ENCODE data around the gene S100PBP. TPM values are rescaled to one million over a fixed set of nuclear protein-coding genes. Genes with fewer than 3 reads are reported as not detected.

The S100PBP gene
- total and polyA plus RNA-seq, 2 of the 13 experiments (the other 11 are each of a cell fraction or from before 2014, with no cell fraction given), result 20.4 to 26.1 TPM

- TF ChIP-seq ELF3 (CRISPR knock-in tag; IDR thresholded peaks at IDR 0.05) (0 out of 2 replicates have a peak, but pooled peaks have one; percentile 19), XBP1 (CRISPR knock-in tag; IDR thresholded peaks at IDR 0.05) (no peak), ZNF720 (CRISPR knock-in tag; IDR thresholded peaks at IDR 0.05) (no peak), ZNF784 (CRISPR knock-in tag; IDR thresholded peaks at IDR 0.05; ENCODE audit: borderline replicate concordance) (no peak), ZNF124 (CRISPR knock-in tag; IDR thresholded peaks at IDR 0.05) (0 out of 2 replicates have a peak, but pooled peaks have one; percentile 26), ZNF780A (CRISPR knock-in tag; IDR thresholded peaks at IDR 0.05) (no peak), ZSCAN9 (CRISPR knock-in tag; IDR thresholded peaks at IDR 0.05; ENCODE audit: borderline replicate concordance) (no peak), ZNF280B (CRISPR knock-in tag; IDR thresholded peaks at IDR 0.05; ENCODE audit: borderline replicate concordance) (no peak), TFDP1 (CRISPR knock-in tag; IDR thresholded peaks at IDR 0.05; ENCODE audit: borderline replicate concordance) (0 out of 2 replicates have a peak, but pooled peaks have one; percentile 22), FOSL2 (CRISPR knock-in tag; IDR thresholded peaks at IDR 0.05) (peak; percentile 49), ARID3A (IDR thresholded peaks at IDR 0.05; ENCODE audit: low read depth, low read length) (no peak), ZBTB33 (CRISPR knock-in tag; IDR thresholded peaks at IDR 0.05) (peak; percentile 93), ATF7-NPFF (CRISPR knock-in tag; IDR thresholded peaks at IDR 0.05; ENCODE audit: low read depth) (peak; percentile 42; the same call in 1 of the 2 replicates), LBX2 (CRISPR knock-in tag; IDR thresholded peaks at IDR 0.05; ENCODE audit: borderline replicate concordance) (no peak), ZMAT5 (CRISPR knock-in tag; IDR thresholded peaks at IDR 0.05; ENCODE audit: borderline replicate concordance, low read depth) (no peak), ZNF362 (CRISPR knock-in tag; IDR thresholded peaks at IDR 0.05; ENCODE audit: borderline replicate concordance) (peak; percentile 76; the same call in 1 of the 2 replicates), IRF2 (CRISPR knock-in tag; IDR thresholded peaks at IDR 0.05) (peak; percentile 60; the same call in 1 of the 2 replicates), MAFG (CRISPR knock-in tag; IDR thresholded peaks at IDR 0.05) (no peak), SYNCRIP (IDR thresholded peaks at IDR 0.05; ENCODE audit: insufficient read depth, low read depth, low read length) (no peak)
Observed at GRCh38 chr1:32773018-32773763, 44.3 kb upstream of the S100PBP start (continued).
